Right cardiac atrium (tissue), 5 donors: ENCODE data around the gene ZIC4. TPM values are rescaled to one million over a fixed set of nuclear protein-coding genes. Genes with fewer than 3 reads are reported as not detected.

ENCODE experiments used
- ATAC-seq, 2 donors: fragments of 200-7000 bp; cut with Tn5 transposase; one replicate each; pipeline versions ENCODE4 v1.8.0 to v1.9.1; 2020; ENCODE audit warnings: moderate library complexity in 2 of 2, mild to moderate bottlenecking in 1 of 2
- DNase-seq, 3 donors: peaks; one replicate each; pipeline ENCODE4 v3.0.0-alpha.2; 2020
- H3K27ac ChIP-seq: one replicate; pipeline ENCODE4 v1.5.1; 2013; ENCODE audit warnings: mild to moderate bottlenecking, low read length, control low read depth, moderate library complexity
- H3K27me3 ChIP-seq: one replicate; pipeline ENCODE4 v1.6.1; 2013; ENCODE audit not compliant: control insufficient read depth, insufficient read depth
- H3K4me1 ChIP-seq: one replicate; pipeline ENCODE4 v1.6.1; 2013; ENCODE audit warnings: low read length; ENCODE audit not compliant: control insufficient read depth, insufficient read depth
- H3K4me3 ChIP-seq: one replicate; pipeline ENCODE4 v1.5.1; 2013; ENCODE audit warnings: low read length, control low read depth
- H3K9me3 ChIP-seq: one replicate; pipeline ENCODE4 v1.6.1; 2013; ENCODE audit warnings: low read length; ENCODE audit not compliant: control insufficient read depth
- WGBS: extraction: QIAGEN DNeasy Blood & Tissue Kit; methylation state at CpG from one replicate; pipeline ENCODE4 v1.1.7; 2013; 5-methylcytosine and 5-hydroxymethylcytosine counted together
- intact Hi-C, 4 donors: fragments of 100-400 bp; cut with DNase I; formaldehyde crosslinking; loops; one replicate each; pipeline versions ENCODE4 v1.11.0 to v1.14.0; 2022 to 2023
- polyA plus RNA-seq: library from polyadenylated mRNA; stranded (reverse); fragments of 200-250 nt; gene quantifications from one replicate; pipeline ENCODE4 v1.2.3, GENCODE V29; 2013
- total RNA-seq, 4 donors: library from RNA; stranded (reverse); fragmentation: NEBNext Ultra II Directional; extraction: Animal tissue kit (Norgen Biotek cat#: 25700); gene quantifications; one replicate each; pipeline ENCODE4 v1.2.1, GENCODE V29; 2021
- donor health status: healthy with polysubstance abuse.
- donor health status: DM: no; HTN: yes; CAD: no.
- donor health status: DM: no; HTN: no; CAD: no.
- donor health status: DM: no; HTN: yes; CAD: no; lungs with severe emphysema.
- donor health status: DM: yes; HTN: yes; CAD: no.

Gene ZIC4
- total and polyA plus RNA-seq, 5 donors = not detected

DNA sequence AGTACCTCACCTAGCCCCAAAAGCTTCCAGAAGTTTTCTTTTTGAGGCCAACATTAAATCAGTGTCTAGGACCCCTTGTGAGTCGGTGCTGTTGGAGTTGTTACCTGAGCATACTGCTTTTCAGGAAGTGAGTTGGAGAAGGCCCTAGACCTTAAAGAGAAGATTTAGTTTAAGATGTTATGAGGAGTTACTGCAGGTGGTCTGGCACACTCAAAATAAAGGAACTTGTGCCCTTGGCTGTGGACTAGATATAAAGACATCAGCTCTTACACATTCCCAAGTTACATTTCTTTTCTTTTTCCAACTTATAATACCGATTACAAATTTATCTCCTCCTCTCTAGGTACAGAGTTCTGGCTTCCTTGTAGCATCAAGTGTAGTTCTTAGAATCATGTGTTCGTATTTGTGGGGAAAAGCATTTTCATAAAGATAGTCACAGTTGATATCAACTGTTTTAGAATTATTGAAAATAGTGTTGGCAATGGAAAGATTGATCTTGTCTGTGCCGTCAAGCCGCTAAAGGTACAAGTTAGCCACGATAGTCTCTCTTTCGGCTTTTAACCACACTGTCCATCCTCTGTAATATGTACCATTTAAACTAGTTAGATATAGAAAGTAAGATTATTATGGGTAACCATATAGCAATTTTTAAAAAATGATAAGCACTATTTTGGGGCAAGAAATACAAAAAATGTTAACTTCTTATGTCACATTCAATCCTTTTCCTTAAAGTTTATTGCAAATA lies 11.4 kb upstream of the ZIC4 start:
- WGBS = 44% methylated on average over 7 of the region's 7 CpGs
- ATAC-seq = no peak
- Histone ChIP-seq H3K4me1 (peaks cover 9% of the 10 kb centered on the region), H3K9me3 (peaks cover 2% of the 10 kb centered on the region), H3K27me3 (peaks cover 17% of the 10 kb centered on the region), H3K27ac (no peak overlapping the region), H3K4me3 (no peak overlapping the region)
- DNase-seq = no peak
- intact Hi-C loops = no loop called here

GRCh38 chr3:147416931-147417330 lies 10.6 kb upstream of the ZIC4 start:
- peaks cover 12% of the 10 kb centered on the region for H3K27me3 ChIP-seq
- no peak overlapping the region for H3K27ac ChIP-seq
- peaks cover 2% of the 10 kb centered on the region for H3K9me3 ChIP-seq
- peaks cover 9% of the 10 kb centered on the region for H3K4me1 ChIP-seq
- intact Hi-C loops = no loop called here
- WGBS = 20% methylated on average over 1 of the region's 1 CpG
- DNase-seq (no peak), ATAC-seq (no peak)
- no peak overlapping the region for H3K4me3 ChIP-seq

GRCh38 chr3:147415874-147416273 lies 9.5 kb upstream of the ZIC4 start:
- intact Hi-C loops = no loop called here
- Histone ChIP-seq H3K4me3 (no peak overlapping the region), H3K9me3 (peaks cover 2% of the 10 kb centered on the region), H3K4me1 (peaks cover 10% of the 10 kb centered on the region), H3K27ac (no peak overlapping the region), H3K27me3 (peaks cover 11% of the 10 kb centered on the region)
- no peak for DNase-seq
- 12% methylated on average over 2 of the region's 2 CpGs for WGBS
- ATAC-seq = no peak

DNA sequence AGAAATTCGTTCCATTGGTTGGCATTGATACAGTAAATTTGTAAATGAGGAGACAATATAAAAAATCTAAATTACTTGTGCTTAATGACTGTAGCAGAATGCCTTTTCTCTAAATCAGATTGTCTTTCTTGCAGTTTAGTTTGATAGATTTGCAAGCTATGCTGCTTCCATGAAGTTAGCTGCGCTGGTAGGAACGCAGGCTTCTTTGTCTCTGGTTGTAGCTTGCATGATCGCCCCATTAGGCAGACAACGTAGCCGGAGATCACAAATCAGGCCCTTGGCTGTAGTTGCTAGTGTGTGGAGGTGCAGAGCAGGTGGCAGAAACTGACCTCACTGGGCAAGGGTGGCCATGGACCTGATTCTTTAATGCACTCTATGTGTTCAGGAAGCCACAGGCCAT lies 8.9 kb upstream of the ZIC4 start:
- peaks cover 16% of the 10 kb centered on the region for H3K4me1 ChIP-seq
- H3K27me3 ChIP-seq = peaks cover 11% of the 10 kb centered on the region
- no peak overlapping the region for H3K27ac ChIP-seq
- intact Hi-C loops = no loop called here
- ATAC-seq = no peak
- DNase-seq = no peak
- no peak overlapping the region for H3K4me3 ChIP-seq
- 10% methylated on average over 6 of the region's 6 CpGs for WGBS
- H3K9me3 ChIP-seq = peaks cover 2% of the 10 kb centered on the region

DNA sequence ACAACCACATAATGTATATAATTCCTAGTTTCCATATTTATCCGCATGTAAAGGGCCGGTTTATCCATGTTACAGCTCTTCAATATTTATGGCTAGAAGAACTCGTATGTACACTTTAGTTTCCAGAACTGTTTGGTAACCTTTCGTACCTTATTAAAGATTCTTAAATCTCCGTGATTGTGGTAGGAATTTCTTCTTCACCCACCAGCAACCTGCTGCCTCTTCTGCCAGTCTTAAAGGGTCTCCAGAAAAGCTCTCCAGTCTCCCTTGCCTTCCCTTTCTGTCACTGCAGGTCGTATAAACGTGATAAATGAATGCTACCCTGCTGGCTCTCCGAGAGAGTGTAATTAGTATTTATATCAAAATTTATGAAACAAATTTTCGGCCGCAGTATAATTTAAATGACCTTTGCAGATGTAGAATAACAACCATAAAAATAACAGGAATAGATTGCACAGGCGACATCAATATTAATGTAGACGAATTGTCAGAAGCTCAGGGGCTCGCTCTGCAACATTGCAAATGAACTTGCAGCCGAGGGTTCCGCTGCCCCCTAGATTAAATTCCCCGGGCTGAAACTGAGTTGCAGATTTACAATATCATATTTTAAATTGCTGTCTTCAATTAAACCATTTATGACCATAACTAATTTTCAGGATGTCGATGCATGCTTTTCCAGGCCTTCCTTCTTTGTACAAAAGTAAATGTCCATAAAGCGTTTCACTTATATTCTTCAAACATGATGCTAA lies 8.2 kb upstream of the ZIC4 start:
- H3K4me1 ChIP-seq = peaks cover 17% of the 10 kb centered on the region
- 19% methylated on average over 18 of the region's 18 CpGs for WGBS
- H3K4me3 ChIP-seq = peak overlapping the region; percentile 11
- DNase-seq (no peak), ATAC-seq (no peak)
- peaks cover 11% of the 10 kb centered on the region for H3K27me3 ChIP-seq
- intact Hi-C loops = no loop called here
- no peak overlapping the region for H3K27ac ChIP-seq
- H3K9me3 ChIP-seq = peaks cover 2% of the 10 kb centered on the region

DNA sequence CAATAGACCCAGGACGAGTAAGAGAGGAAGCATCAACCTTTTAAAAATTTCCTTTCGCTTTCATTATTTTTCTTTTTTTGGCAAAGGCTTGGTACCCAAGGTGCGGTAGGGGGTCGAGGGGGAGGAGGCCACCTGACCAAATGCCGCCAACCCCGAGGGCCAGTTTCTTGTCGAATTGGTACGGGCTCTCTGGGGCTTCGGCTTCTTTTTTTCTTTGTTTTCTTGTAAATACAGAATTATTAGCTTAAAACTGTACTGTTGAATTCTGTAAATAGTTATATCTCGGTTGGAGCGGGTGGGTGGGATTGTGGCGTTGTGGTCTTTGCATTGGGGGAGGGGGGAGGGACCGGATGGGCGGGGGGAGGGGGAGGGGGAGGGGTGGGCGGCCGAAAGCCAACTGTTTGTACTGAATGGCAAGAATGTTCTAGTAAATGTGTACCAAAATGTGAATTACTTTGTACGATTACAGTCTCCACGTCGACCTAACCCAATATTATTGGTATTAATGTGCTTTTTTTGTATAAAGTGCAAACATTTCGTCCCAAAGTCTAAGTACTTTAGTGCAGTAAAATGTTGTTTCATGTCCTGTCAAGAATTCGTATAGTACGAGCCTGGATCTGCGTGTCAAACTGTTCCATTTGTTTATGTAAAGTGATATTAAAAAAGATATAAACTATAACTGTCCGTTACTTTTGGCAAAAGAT lies 7.5 kb upstream of the ZIC4 start:
- Histone ChIP-seq H3K27me3 (peaks cover 11% of the 10 kb centered on the region), H3K27ac (no peak overlapping the region), H3K4me3 (peak overlapping the region; percentile 48), H3K4me1 (peaks cover 12% of the 10 kb centered on the region), H3K9me3 (peaks cover 2% of the 10 kb centered on the region)
- WGBS = 9% methylated on average over 24 of the region's 24 CpGs
- ATAC-seq (no peak), DNase-seq (no peak)
- intact Hi-C loops = no loop called here

GRCh38 chr3:147412917-147413685 lies 6.8 kb upstream of the ZIC4 start:
- Histone ChIP-seq H3K27ac (no peak overlapping the region), H3K9me3 (peaks cover 2% of the 10 kb centered on the region), H3K4me1 (peaks cover 11% of the 10 kb centered on the region), H3K4me3 (peak overlapping the region; percentile 48), H3K27me3 (peaks cover 11% of the 10 kb centered on the region)
- no peak for ATAC-seq
- WGBS = 8% methylated on average over 37 of the region's 37 CpGs
- DNase-seq = no peak
- intact Hi-C loops = no loop called here

- H3K27ac ChIP-seq = no peak overlapping the region
- H3K4me3 ChIP-seq = peak overlapping the region; percentile 18
- H3K4me1 ChIP-seq = peaks cover 11% of the 10 kb centered on the region
- peaks cover 6% of the 10 kb centered on the region for H3K27me3 ChIP-seq
- peaks cover 2% of the 10 kb centered on the region for H3K9me3 ChIP-seq
- ATAC-seq (no peak), DNase-seq (no peak)
- intact Hi-C loops = no loop called here
- 10% methylated on average over 32 of the region's 32 CpGs for WGBS
Observed at GRCh38 chr3:147412261-147412916, 6.0 kb upstream of the ZIC4 start.

DNA sequence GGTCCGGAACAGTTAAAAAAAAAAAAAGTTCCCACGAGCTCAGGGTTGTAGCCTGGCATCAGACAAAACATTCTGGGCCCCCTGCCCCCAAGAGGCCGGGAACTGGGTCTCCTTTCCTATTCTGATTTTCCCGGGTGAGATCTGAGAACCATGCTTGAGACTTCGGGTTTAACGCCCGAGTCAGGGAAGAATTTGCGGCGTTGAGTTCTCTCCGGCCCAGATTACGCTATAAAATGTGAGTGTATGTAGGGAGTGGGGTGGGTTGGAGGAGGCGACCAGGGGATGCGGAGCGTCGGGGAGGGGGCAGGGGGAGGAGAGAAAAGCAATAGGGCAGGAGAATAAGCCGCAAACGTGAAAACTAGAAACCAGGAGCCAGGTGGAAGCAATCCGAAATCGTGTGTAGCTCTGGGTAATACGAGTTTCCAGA lies 5.5 kb upstream of the ZIC4 start:
- Histone ChIP-seq H3K4me3 (peak overlapping the region; percentile 18), H3K9me3 (peaks cover 2% of the 10 kb centered on the region), H3K4me1 (peaks cover 11% of the 10 kb centered on the region), H3K27me3 (peaks cover 6% of the 10 kb centered on the region), H3K27ac (no peak overlapping the region)
- 11% methylated on average over 20 of the region's 20 CpGs for WGBS
- ATAC-seq (no peak), DNase-seq (no peak)
- intact Hi-C loops = no loop called here

DNA sequence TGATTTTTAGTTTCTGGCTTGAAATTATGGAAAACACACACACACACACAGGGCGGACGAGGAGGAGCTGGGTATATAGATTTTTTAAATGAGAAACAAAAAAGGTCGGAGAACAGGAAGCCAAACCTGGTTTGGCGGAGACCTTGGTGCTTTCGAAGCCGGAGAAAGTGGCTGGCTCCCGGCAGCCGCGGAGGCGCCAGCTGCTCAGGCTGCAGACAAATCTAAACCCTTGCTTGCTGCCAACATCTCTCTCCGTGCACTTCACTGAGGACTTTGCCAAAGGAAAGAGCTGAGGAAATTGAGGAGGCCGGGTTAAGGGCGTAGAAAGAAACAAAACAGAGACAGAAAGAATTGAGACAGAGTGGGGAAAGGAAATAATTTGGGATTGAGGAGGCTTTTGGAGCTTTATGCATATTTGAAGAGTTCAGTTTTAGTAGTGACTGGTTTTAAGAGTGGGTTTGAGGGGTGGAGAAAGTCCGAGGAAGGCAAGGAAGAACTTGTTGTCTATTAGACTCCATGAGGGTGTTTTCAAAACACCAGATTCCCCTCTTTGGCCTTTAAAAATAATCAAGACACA lies 5.0 kb upstream of the ZIC4 start:
- H3K4me1 ChIP-seq = peaks cover 11% of the 10 kb centered on the region
- 4% methylated on average over 14 of the region's 14 CpGs for WGBS

More for the DNA sequence above, 5.0 kb upstream of the ZIC4 start:
- ATAC-seq (peak in 1 of 2 donors; percentile 40), DNase-seq (no peak)
- peaks cover 2% of the 10 kb centered on the region for H3K9me3 ChIP-seq
- peak overlapping the region; percentile 13 for H3K4me3 ChIP-seq
- H3K27ac ChIP-seq = no peak overlapping the region
- intact Hi-C loops = no loop called here
- H3K27me3 ChIP-seq = peaks cover 6% of the 10 kb centered on the region
